SKM-1 treated with dmso at 0.1 percent for 144 hours (cell line): Measurements from ENCODE around the gene CSE1L.
"Not testable (repeated sequence)": the region's sequence is repeated elsewhere in the genome, so short reads cannot be mapped to it uniquely, and the experiment has no call there.

Experiments used
- DNase-seq: peaks from one replicate; lab custom pipeline; 2025; ENCODE audit not compliant: unreplicated experiment; lab: John Stamatoyannopoulos, UW

Gene CSE1L

DNA sequence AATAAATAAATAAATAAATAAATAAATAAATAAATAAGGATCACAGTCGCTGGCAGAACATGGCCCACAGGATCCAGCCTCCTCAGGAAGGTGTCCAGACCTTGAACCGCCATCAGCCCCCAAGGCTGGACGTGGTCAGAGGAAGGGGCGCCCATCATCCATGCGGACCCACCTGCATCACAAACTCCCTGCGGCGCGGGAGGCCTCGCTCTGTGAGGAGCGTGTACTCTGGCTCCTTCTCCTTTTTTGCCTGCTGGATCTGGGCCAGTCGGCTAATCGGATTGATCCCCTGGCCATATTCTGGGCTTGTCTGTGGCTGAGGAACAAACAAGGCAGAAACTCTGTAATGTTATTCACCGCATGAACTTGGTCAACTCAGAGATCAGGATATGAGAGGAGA, 76.8 kb downstream of the CSE1L start:
- no peak for DNase-seq

GRCh38 chr20:49123982-49124381, 77.9 kb downstream of the CSE1L start:
- DNase-seq, result no peak

DNA sequence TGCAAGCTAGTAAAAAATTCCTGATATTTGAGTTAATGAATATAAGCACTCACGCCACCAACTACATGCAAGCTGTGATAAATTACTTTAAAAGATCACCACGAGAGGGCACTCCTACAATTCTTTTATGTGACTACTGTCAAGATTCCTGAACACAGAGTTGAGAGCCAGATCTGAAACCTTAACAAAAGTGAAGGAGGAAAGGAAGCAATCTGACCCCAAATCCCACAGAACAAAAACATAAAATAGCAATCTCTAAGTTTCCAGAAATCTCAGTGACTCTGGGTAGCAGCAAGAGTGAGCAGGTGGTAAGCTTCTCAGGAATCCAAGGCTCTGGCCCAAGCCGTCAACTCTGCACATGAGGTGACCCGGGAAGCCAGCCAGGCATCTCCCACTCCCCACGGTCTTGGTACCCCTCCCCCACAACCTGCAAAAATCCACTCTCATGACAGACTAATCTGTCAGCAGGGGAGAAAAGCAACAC, 86.9 kb downstream of the CSE1L start:
- peak; percentile 40 for DNase-seq

DNA sequence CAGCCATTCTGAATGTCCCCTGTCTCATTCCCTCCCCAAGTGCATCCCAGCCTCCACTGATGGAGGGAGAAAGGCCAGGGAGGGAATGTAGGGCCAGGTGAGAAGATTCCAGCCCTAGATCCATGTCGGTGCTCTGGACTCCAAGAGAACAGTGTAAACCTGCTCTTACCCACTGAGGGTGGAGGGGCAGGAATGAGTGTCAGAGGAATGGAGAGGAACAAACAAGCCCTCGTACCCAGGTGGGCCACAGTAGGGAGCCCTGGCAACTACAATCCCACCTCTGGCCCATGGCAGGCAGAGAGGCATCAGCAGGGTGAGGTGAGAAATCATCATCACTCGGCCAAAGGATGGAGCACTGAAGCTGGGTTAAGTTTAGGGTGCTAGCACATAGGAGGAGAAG, 87.5 kb downstream of the CSE1L start:
- no peak for DNase-seq

- not testable (repeated sequence) for DNase-seq
Measured at GRCh38 chr20:49134797-49135196, 88.7 kb downstream of the CSE1L start.

DNA sequence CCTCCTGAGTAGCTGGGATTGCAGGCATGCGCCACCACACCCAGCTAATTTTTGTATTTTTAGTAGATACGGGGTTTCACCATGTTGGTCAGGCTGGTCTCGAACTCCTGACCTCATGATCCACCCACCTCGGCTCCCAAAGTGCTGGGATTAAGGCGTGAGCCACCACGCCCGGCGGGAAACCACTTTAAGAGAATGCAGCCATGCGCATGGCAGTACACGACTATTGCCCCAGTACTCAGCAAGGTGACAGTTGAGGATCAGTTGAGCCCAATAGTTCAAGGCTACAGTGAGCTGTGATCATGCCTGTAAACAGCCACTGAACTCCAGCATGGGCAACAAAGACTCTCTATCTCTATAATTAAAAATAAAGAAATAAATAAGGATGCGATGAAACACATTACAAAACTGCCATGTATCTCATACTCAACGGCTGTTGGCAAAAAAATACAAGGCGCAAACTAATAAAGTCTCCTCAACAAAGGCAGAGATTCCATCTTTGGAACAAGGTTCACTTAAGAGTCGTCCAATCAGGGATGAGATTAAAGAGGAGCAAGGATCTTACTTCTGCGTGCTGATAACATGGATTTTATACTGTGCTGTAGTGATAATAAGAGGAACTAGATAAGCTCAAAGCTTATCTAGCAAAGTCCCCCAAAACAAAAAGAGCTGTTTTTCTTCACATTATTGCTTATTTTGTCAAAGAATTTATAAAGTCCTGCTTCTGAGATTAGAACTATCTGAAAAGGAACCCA, 90.9 kb downstream of the CSE1L start:
- no peak for DNase-seq

DNA sequence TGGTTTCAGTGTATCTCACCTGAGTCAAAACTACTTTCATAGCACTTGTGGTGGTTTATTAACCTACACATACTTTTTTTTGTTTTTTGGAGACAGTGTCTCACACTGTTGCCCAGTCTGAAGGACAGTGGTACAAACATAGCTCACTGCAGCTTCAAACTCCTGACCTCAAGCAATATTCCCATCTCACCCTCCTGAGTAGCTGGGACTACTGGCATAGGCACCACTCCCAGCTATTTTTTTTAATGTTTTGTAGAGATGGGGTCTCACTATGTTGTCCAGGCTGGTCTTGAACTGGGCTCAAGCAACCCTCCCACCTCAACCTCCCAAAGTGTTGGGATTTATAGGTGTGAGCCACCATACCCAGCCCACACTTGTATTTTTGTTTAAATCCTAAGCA, 92.3 kb downstream of the CSE1L start:
- no peak for DNase-seq

DNA sequence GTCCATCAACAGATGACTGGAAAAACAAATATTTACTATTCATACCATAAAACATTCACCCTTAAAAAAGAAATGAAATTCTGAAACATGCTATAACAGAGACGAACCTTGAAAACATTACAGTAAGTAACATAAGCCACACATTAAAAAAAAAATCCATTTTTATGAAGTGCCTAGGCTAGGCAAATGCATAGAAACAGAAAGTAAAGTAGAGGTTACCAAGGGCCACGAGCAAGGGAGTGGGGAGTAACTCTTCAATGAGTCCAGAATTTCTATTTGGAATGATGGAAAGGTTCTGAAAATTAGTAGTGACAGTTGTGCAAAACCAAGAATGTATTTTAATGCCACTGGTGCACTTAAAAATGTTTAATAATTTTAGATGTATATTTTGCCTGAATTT, 94.3 kb downstream of the CSE1L start:
- no peak for DNase-seq

DNA sequence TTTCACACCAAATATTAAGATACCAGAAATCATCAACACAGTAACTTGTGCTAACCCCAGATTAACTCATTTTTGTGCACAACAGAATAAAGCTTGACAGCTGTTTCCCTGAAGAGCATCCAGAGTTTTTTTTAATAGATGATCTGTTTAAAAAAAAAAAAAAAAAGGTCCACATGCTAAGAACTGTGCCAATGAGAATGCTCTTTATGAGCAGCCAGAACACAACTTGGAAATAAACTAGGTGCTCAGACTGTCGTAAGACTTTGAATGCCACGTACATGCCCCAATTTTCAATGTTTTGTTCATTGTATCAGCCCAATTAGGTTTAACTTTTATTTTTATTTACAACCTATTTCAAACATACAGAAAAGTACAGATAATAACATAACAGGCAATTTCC, 94.7 kb downstream of the CSE1L start:
- no peak for DNase-seq
